Liver (tissue), 3 donors: ENCODE results near the gene SESN3.

Experiments used
- ATF3 ChIP-seq: IDR thresholded peaks from 2 replicates; pipeline ENCODE4 v1.6.1; 2016; ENCODE audit warnings: antibody characterized with exemption
- CTCF ChIP-seq: fragments of 150-350 bp; IDR thresholded peaks from 2 replicates; pipeline ENCODE4 v1.5.1; 2017; ENCODE audit warnings: improper control_type of control experiment, low read depth, low read length; ENCODE audit not compliant: missing input control
- EGR1 ChIP-seq, 2 donors: IDR thresholded peaks; 2 replicates each; pipeline ENCODE4 v1.6.1; 2016 to 2018; ENCODE audit warnings: antibody characterized with exemption in 2 of 2, low read depth in 2 of 2
- donor health status: healthy.
- donor health status: healthy.

- TF ChIP-seq EGR1 (IDR thresholded peaks at IDR 0.05; ENCODE audit: low read depth in 2 of 2) = no peak
- TF ChIP-seq CTCF = no peak
- TF ChIP-seq ATF3 = no peak
Observed at GRCh38 chr11:95155385-95155784, 75.6 kb downstream of the SESN3 start.
